ENCODE results near the gene SRPK1. TPM values are rescaled to one million over a fixed set of nuclear protein-coding genes. Genes with fewer than 3 reads are reported as not detected.
A peak's percentile ranks its signal among the peaks of the same experiment; 100 is the strongest.
"Not testable (repeated sequence)": the region's sequence is repeated elsewhere in the genome, so short reads cannot be mapped to it uniquely, and the experiment has no call there.

Gene SRPK1
- total RNA-seq, 1 experiment from 2014 or later, result 104 TPM

GRCh38 chr6:35940014-35940413, 19.1 kb upstream of the SRPK1 start:
- not testable (repeated sequence) for H3K9me3 ChIP-seq (ENCODE audit: low read length); H4K20me1 ChIP-seq (ENCODE audit: insufficient read depth, low read depth, low read length); H3K4me2 ChIP-seq (ENCODE audit: low read depth, low read length, poor library complexity, severe bottlenecking); H2AFZ ChIP-seq (ENCODE audit: low read length); DNase-seq; H3K4me3 ChIP-seq (ENCODE audit: low read length); H3K36me3 ChIP-seq (ENCODE audit: insufficient read depth, low read length); H3K4me1 ChIP-seq (ENCODE audit: low read length); H3K27me3 ChIP-seq (ENCODE audit: low read length); H3K27ac ChIP-seq (ENCODE audit: low read length); H3K9ac ChIP-seq (ENCODE audit: low read length); H3K79me2 ChIP-seq (ENCODE audit: low read length); H3K9me2 ChIP-seq (replicated peaks; ENCODE audit: insufficient read depth, low read length)

GRCh38 chr6:35939259-35939658, 18.4 kb upstream of the SRPK1 start:
- not testable (repeated sequence) for H3K9me3 ChIP-seq (ENCODE audit: low read length); H4K20me1 ChIP-seq (ENCODE audit: insufficient read depth, low read depth, low read length); H3K27me3 ChIP-seq (ENCODE audit: low read length); H3K27ac ChIP-seq (ENCODE audit: low read length); H3K4me2 ChIP-seq (ENCODE audit: low read depth, low read length, poor library complexity, severe bottlenecking); H3K9me2 ChIP-seq (replicated peaks; ENCODE audit: insufficient read depth, low read length); H3K79me2 ChIP-seq (ENCODE audit: low read length); H2AFZ ChIP-seq (ENCODE audit: low read length); H3K4me3 ChIP-seq (ENCODE audit: low read length); H3K36me3 ChIP-seq (ENCODE audit: insufficient read depth, low read length); H3K9ac ChIP-seq (ENCODE audit: low read length); H3K4me1 ChIP-seq (ENCODE audit: low read length)
- peak; percentile 47 for DNase-seq

- no peaks in the 10 kb centered on the region for H3K4me1 ChIP-seq (ENCODE audit: low read length)
- no peaks in the 10 kb centered on the region for H4K20me1 ChIP-seq (ENCODE audit: insufficient read depth, low read depth, low read length)
- no peak overlapping the region for H3K4me2 ChIP-seq (ENCODE audit: low read depth, low read length, poor library complexity, severe bottlenecking)
- no peak overlapping the region for H2AFZ ChIP-seq (ENCODE audit: low read length)
- no peaks in the 10 kb centered on the region for H3K36me3 ChIP-seq (ENCODE audit: insufficient read depth, low read length)
- H3K4me3 ChIP-seq (ENCODE audit: low read length), result no peak overlapping the region
- DNase-seq, result no peak
- no peaks in the 10 kb centered on the region for H3K9me3 ChIP-seq (ENCODE audit: low read length)
- no peak overlapping the region for H3K9ac ChIP-seq (ENCODE audit: low read length)
- H3K79me2 ChIP-seq (ENCODE audit: low read length), result no peaks in the 10 kb centered on the region
- H3K27me3 ChIP-seq (ENCODE audit: low read length), result no peaks in the 10 kb centered on the region
- no peaks in the 10 kb centered on the region for H3K9me2 ChIP-seq (replicated peaks; ENCODE audit: insufficient read depth, low read length)
- H3K27ac ChIP-seq (ENCODE audit: low read length), result no peak overlapping the region
Observed at GRCh38 chr6:35936681-35937359, 15.9 kb upstream of the SRPK1 start.

GRCh38 chr6:35935469-35935868, 14.6 kb upstream of the SRPK1 start:
- no peak overlapping the region for H3K4me3 ChIP-seq (ENCODE audit: low read length)
- H3K27me3 ChIP-seq (ENCODE audit: low read length), result no peaks in the 10 kb centered on the region
- no peak overlapping the region for H3K9ac ChIP-seq (ENCODE audit: low read length)
- DNase-seq, result no peak
- no peaks in the 10 kb centered on the region for H3K36me3 ChIP-seq (ENCODE audit: insufficient read depth, low read length)
- H3K79me2 ChIP-seq (ENCODE audit: low read length), result no peaks in the 10 kb centered on the region
- H3K9me2 ChIP-seq (replicated peaks; ENCODE audit: insufficient read depth, low read length), result no peaks in the 10 kb centered on the region
- H3K4me2 ChIP-seq (ENCODE audit: low read depth, low read length, poor library complexity, severe bottlenecking), result no peak overlapping the region
- H3K27ac ChIP-seq (ENCODE audit: low read length), result no peak overlapping the region
- H3K9me3 ChIP-seq (ENCODE audit: low read length), result no peaks in the 10 kb centered on the region
- no peaks in the 10 kb centered on the region for H3K4me1 ChIP-seq (ENCODE audit: low read length)
- no peaks in the 10 kb centered on the region for H4K20me1 ChIP-seq (ENCODE audit: insufficient read depth, low read depth, low read length)
- H2AFZ ChIP-seq (ENCODE audit: low read length), result no peak overlapping the region

- Histone ChIP-seq H3K9me3 (ENCODE audit: low read length) (no peaks in the 10 kb centered on the region), H3K79me2 (ENCODE audit: low read length) (no peaks in the 10 kb centered on the region), H3K4me2 (ENCODE audit: low read depth, low read length, poor library complexity, severe bottlenecking) (no peak overlapping the region), H3K9ac (ENCODE audit: low read length) (no peak overlapping the region), H3K4me3 (ENCODE audit: low read length) (no peak overlapping the region), H3K9me2 (replicated peaks; ENCODE audit: insufficient read depth, low read length) (no peaks in the 10 kb centered on the region), H3K4me1 (ENCODE audit: low read length) (no peaks in the 10 kb centered on the region), H4K20me1 (ENCODE audit: insufficient read depth, low read depth, low read length) (no peaks in the 10 kb centered on the region), H3K36me3 (ENCODE audit: insufficient read depth, low read length) (no peaks in the 10 kb centered on the region), H3K27me3 (ENCODE audit: low read length) (no peaks in the 10 kb centered on the region), H2AFZ (ENCODE audit: low read length) (no peak overlapping the region), H3K27ac (ENCODE audit: low read length) (no peak overlapping the region)
- no peak for DNase-seq
Observed at GRCh38 chr6:35933844-35934243, 12.9 kb upstream of the SRPK1 start.

GRCh38 chr6:35931873-35932272, 11.0 kb upstream of the SRPK1 start:
- not testable (repeated sequence) for H3K9ac ChIP-seq (ENCODE audit: low read length); H3K36me3 ChIP-seq (ENCODE audit: insufficient read depth, low read length); DNase-seq; H3K27me3 ChIP-seq (ENCODE audit: low read length); H3K4me2 ChIP-seq (ENCODE audit: low read depth, low read length, poor library complexity, severe bottlenecking); H3K4me3 ChIP-seq (ENCODE audit: low read length); H3K9me3 ChIP-seq (ENCODE audit: low read length); H3K79me2 ChIP-seq (ENCODE audit: low read length); H2AFZ ChIP-seq (ENCODE audit: low read length); H3K9me2 ChIP-seq (replicated peaks; ENCODE audit: insufficient read depth, low read length); H3K4me1 ChIP-seq (ENCODE audit: low read length); H4K20me1 ChIP-seq (ENCODE audit: insufficient read depth, low read depth, low read length); H3K27ac ChIP-seq (ENCODE audit: low read length)

- Histone ChIP-seq H3K4me1 (ENCODE audit: low read length) (no peaks in the 10 kb centered on the region), H3K9me2 (replicated peaks; ENCODE audit: insufficient read depth, low read length) (no peaks in the 10 kb centered on the region), H3K27ac (ENCODE audit: low read length) (no peak overlapping the region), H3K4me2 (ENCODE audit: low read depth, low read length, poor library complexity, severe bottlenecking) (no peak overlapping the region), H3K27me3 (ENCODE audit: low read length) (no peaks in the 10 kb centered on the region), H3K9ac (ENCODE audit: low read length) (no peak overlapping the region), H3K79me2 (ENCODE audit: low read length) (no peaks in the 10 kb centered on the region), H2AFZ (ENCODE audit: low read length) (no peak overlapping the region), H4K20me1 (ENCODE audit: insufficient read depth, low read depth, low read length) (no peaks in the 10 kb centered on the region), H3K4me3 (ENCODE audit: low read length) (no peak overlapping the region), H3K9me3 (ENCODE audit: low read length) (no peaks in the 10 kb centered on the region), H3K36me3 (ENCODE audit: insufficient read depth, low read length) (no peaks in the 10 kb centered on the region)
- DNase-seq, result no peak
Observed at GRCh38 chr6:35931120-35931561, 10.2 kb upstream of the SRPK1 start.

- Histone ChIP-seq H3K36me3 (ENCODE audit: insufficient read depth, low read length) (no peaks in the 10 kb centered on the region), H3K27me3 (ENCODE audit: low read length) (no peaks in the 10 kb centered on the region), H2AFZ (ENCODE audit: low read length) (no peak overlapping the region), H3K4me2 (ENCODE audit: low read depth, low read length, poor library complexity, severe bottlenecking) (no peak overlapping the region), H4K20me1 (ENCODE audit: insufficient read depth, low read depth, low read length) (no peaks in the 10 kb centered on the region), H3K4me3 (ENCODE audit: low read length) (no peak overlapping the region), H3K27ac (ENCODE audit: low read length) (no peak overlapping the region), H3K9ac (ENCODE audit: low read length) (no peak overlapping the region), H3K9me2 (replicated peaks; ENCODE audit: insufficient read depth, low read length) (no peaks in the 10 kb centered on the region), H3K79me2 (ENCODE audit: low read length) (no peaks in the 10 kb centered on the region), H3K4me1 (ENCODE audit: low read length) (no peaks in the 10 kb centered on the region), H3K9me3 (ENCODE audit: low read length) (no peaks in the 10 kb centered on the region)
- no peak for DNase-seq
Observed at GRCh38 chr6:35929601-35930000, 8.7 kb upstream of the SRPK1 start.

Data from Karpas-422 (cell line).